WTC11 (cell line): ENCODE measurements around the gene MRPS6. TPM values are rescaled to one million over a fixed set of nuclear protein-coding genes. Genes with fewer than 3 reads are reported as not detected.

Experiments
- ATAC-seq: fragments of 200-7000 bp; cut with Tn5 transposase; 2 replicates; pipeline ENCODE4 v1.10.0; 2021; ENCODE audit warnings: mild to moderate bottlenecking, moderate library complexity
- CTCF ChIA-PET: fragments of 300-600 bp; sonication (Branson Sonifier 250); formaldehyde crosslinking; loops from one replicate; lab custom pipeline; 2021; ENCODE audit warnings: antibody characterized with exemption; lab: Charles Lee
- POLR2A ChIA-PET: fragments of 350-600 bp; sonication (Branson Sonifier 250); formaldehyde crosslinking; loops from one replicate; lab custom pipeline; 2021; ENCODE audit warnings: antibody characterized with exemption; lab: Charles Lee
- DNase-seq: peaks from one replicate; pipeline ENCODE4 v3.0.0; 2021; ENCODE audit warnings: low spot score
- H3K27ac Mint-ChIP-seq: 2 replicates; pipeline ENCODE4 v1.8.0; 2021; ENCODE audit warnings: mixed read lengths
- H3K27me3 Mint-ChIP-seq: 2 replicates; pipeline ENCODE4 v1.8.0; 2021; ENCODE audit warnings: low read depth, mild to moderate bottlenecking, moderate library complexity, mixed read lengths
- H3K36me3 Mint-ChIP-seq: 2 replicates; pipeline ENCODE4 v1.8.0; 2021; ENCODE audit warnings: mixed read lengths
- H3K4me1 Mint-ChIP-seq: 2 replicates; pipeline ENCODE4 v1.8.0; 2022; ENCODE audit warnings: mixed read lengths
- H3K4me3 Mint-ChIP-seq: 2 replicates; pipeline ENCODE4 v1.8.0; 2021; ENCODE audit warnings: mild to moderate bottlenecking, moderate library complexity, mixed read lengths
- H3K9me3 Mint-ChIP-seq: 2 replicates; pipeline ENCODE4 v1.8.0; 2021; ENCODE audit warnings: mixed read lengths
- ARID4B ChIP-seq: sonication (generic); formaldehyde crosslinking; IDR thresholded peaks from 2 replicates; pipeline ENCODE4 v1.8.0; 2023; ENCODE audit warnings: missing genetic modification reagents, mild to moderate bottlenecking, borderline replicate concordance
- ATF2 ChIP-seq: sonication (generic); formaldehyde crosslinking; IDR thresholded peaks from 2 replicates; pipeline ENCODE4 v1.8.1; 2022; ENCODE audit warnings: low read depth, missing genetic modification reagents, borderline replicate concordance
- ATF6 ChIP-seq: sonication (generic); formaldehyde crosslinking; IDR thresholded peaks from 2 replicates; pipeline ENCODE4 v1.8.1; 2023; ENCODE audit warnings: mild to moderate bottlenecking, missing genetic modification reagents
- CBFB ChIP-seq: sonication (generic); formaldehyde crosslinking; IDR thresholded peaks from 2 replicates; pipeline ENCODE4 v1.8.1; 2022; ENCODE audit warnings: mild to moderate bottlenecking, low read depth, missing genetic modification reagents
- CDX4 ChIP-seq: fragments of 250-450 bp; sonication (Bioruptor Pico); IDR thresholded peaks from 2 replicates; pipeline ENCODE4 v1.9.0; 2021; ENCODE audit warnings: moderate library complexity, mild to moderate bottlenecking, inconsistent platforms, borderline replicate concordance
- CREB1 ChIP-seq: sonication (generic); formaldehyde crosslinking; IDR thresholded peaks from 2 replicates; pipeline ENCODE4 v1.8.0; 2023; ENCODE audit warnings: mild to moderate bottlenecking, missing genetic modification reagents
- E2F5 ChIP-seq: sonication (generic); formaldehyde crosslinking; IDR thresholded peaks from 2 replicates; pipeline ENCODE4 v1.8.1; 2022; ENCODE audit warnings: mild to moderate bottlenecking, moderate library complexity, missing genetic modification reagents
- EMX1 ChIP-seq: fragments of 250-450 bp; sonication (Bioruptor Pico); IDR thresholded peaks from 2 replicates; pipeline ENCODE4 v1.8.0; 2021; ENCODE audit warnings: mild to moderate bottlenecking
- ETV6 ChIP-seq: sonication (generic); formaldehyde crosslinking; IDR thresholded peaks from 2 replicates; pipeline ENCODE4 v1.8.1; 2022; ENCODE audit warnings: mild to moderate bottlenecking, missing genetic modification reagents
- GABPB1 ChIP-seq: sonication (generic); formaldehyde crosslinking; IDR thresholded peaks from 2 replicates; pipeline ENCODE4 v1.8.1; 2023; ENCODE audit warnings: mild to moderate bottlenecking, missing genetic modification reagents
- HMGXB4 ChIP-seq: sonication (generic); formaldehyde crosslinking; IDR thresholded peaks from 2 replicates; pipeline ENCODE4 v1.8.1; 2023; ENCODE audit warnings: mild to moderate bottlenecking, moderate library complexity, missing genetic modification reagents
- MAX ChIP-seq: sonication (generic); formaldehyde crosslinking; IDR thresholded peaks from 2 replicates; pipeline ENCODE4 v1.8.0; 2022; ENCODE audit warnings: mild to moderate bottlenecking, missing genetic modification reagents
- MLX ChIP-seq: sonication (generic); formaldehyde crosslinking; IDR thresholded peaks from 2 replicates; pipeline ENCODE4 v1.8.1; 2023; ENCODE audit warnings: mild to moderate bottlenecking, missing genetic modification reagents, moderate library complexity
- MXD4 ChIP-seq: fragments of 250-450 bp; sonication (Bioruptor Pico); IDR thresholded peaks from 2 replicates; pipeline ENCODE4 v1.8.0; 2021; ENCODE audit warnings: mild to moderate bottlenecking, moderate library complexity, borderline replicate concordance
- MYBL2 ChIP-seq: sonication (generic); formaldehyde crosslinking; IDR thresholded peaks from 2 replicates; pipeline ENCODE4 v1.8.1; 2023; ENCODE audit warnings: mild to moderate bottlenecking, moderate library complexity, missing genetic modification reagents
- NFYB ChIP-seq: sonication (generic); formaldehyde crosslinking; conservative IDR thresholded peaks from 2 replicates; pipeline ENCODE4 v1.8.0; 2022; ENCODE audit warnings: low read depth, missing genetic modification reagents
- NR2C2 ChIP-seq: sonication (generic); formaldehyde crosslinking; IDR thresholded peaks from 2 replicates; pipeline ENCODE4 v1.8.0; 2022; ENCODE audit warnings: mild to moderate bottlenecking, missing genetic modification reagents
- NR3C1 ChIP-seq: sonication (generic); formaldehyde crosslinking; conservative IDR thresholded peaks from 2 replicates; pipeline ENCODE4 v1.8.1; 2023; ENCODE audit warnings: low read depth, mild to moderate bottlenecking, missing genetic modification reagents
- PRRX2 ChIP-seq: fragments of 250-450 bp; sonication (Bioruptor Pico); IDR thresholded peaks from 2 replicates; pipeline ENCODE4 v1.8.0; 2021; ENCODE audit warnings: mild to moderate bottlenecking
- SMAD4 ChIP-seq: sonication (generic); formaldehyde crosslinking; IDR thresholded peaks from 2 replicates; pipeline ENCODE4 v1.8.0; 2022; ENCODE audit warnings: mild to moderate bottlenecking, missing genetic modification reagents
- ZNF121 ChIP-seq: sonication (generic); formaldehyde crosslinking; IDR thresholded peaks from 2 replicates; pipeline ENCODE4 v1.8.0; 2023; ENCODE audit warnings: missing genetic modification reagents
- ZNF263 ChIP-seq: sonication (generic); formaldehyde crosslinking; IDR thresholded peaks from 2 replicates; pipeline ENCODE4 v1.8.1; 2022; ENCODE audit warnings: low read depth, mild to moderate bottlenecking, moderate library complexity, missing genetic modification reagents
- ZNF396 ChIP-seq: fragments of 250-450 bp; sonication (Bioruptor Pico); IDR thresholded peaks from 2 replicates; pipeline ENCODE4 v1.8.0; 2021; ENCODE audit warnings: mild to moderate bottlenecking, moderate library complexity, borderline replicate concordance
- ZNF416 ChIP-seq: fragments of 250-450 bp; sonication (Bioruptor Pico); IDR thresholded peaks from 2 replicates; pipeline ENCODE4 v1.9.0; 2021; ENCODE audit warnings: mild to moderate bottlenecking, inconsistent platforms
- total RNA-seq: library from RNA; stranded (reverse); gene quantifications from 3 replicates; pipeline ENCODE4 v1.2.3, GENCODE V29; 2021

MRPS6 gene
- total RNA-seq, 1 experiment from 2014 or later, result 133 TPM

- no peak for TF ChIP-seq ARID4B (CRISPR knock-in tag)
- no peak for TF ChIP-seq ZNF121 (CRISPR knock-in tag)
- TF ChIP-seq CBFB (CRISPR knock-in tag), result no peak
- no peak for TF ChIP-seq MAX (CRISPR knock-in tag)
- TF ChIP-seq NFYB, result no peak
- no peak for TF ChIP-seq ATF2 (CRISPR knock-in tag)
- no peak for TF ChIP-seq HMGXB4 (CRISPR knock-in tag)
- TF ChIP-seq GABPB1 (CRISPR knock-in tag), result no peak
- no peak for TF ChIP-seq ZNF416 (CRISPR knock-in tag)
Observed at GRCh38 chr21:34123609-34124008, 50.2 kb downstream of the MRPS6 start (continued).

- ChIA-PET POLR2A (no interaction called here), CTCF (interaction anchor here (1.1 kb wide), 1 partner anchor 76 kb away, joined by 3 read pairs; no protein-coding TSS in a partner anchor)
- Mint-ChIP-seq H3K36me3 (peaks cover 26% of the 10 kb centered on the region), H3K9me3 (peaks cover 10% of the 10 kb centered on the region), H3K4me3 (no peak overlapping the region), H3K27ac (peak overlapping the region; percentile 61), H3K27me3 (no peaks in the 10 kb centered on the region), H3K4me1 (peaks cover 79% of the 10 kb centered on the region)
- no peak for TF ChIP-seq EMX1
- DNase-seq (no peak), ATAC-seq (no peak)
Observed at GRCh38 chr21:34126269-34126668, 52.9 kb downstream of the MRPS6 start.

GRCh38 chr21:34126691-34127090, 53.3 kb downstream of the MRPS6 start:
- H3K36me3 Mint-ChIP-seq, result peaks cover 30% of the 10 kb centered on the region
- H3K9me3 Mint-ChIP-seq, result peaks cover 10% of the 10 kb centered on the region
- no peaks in the 10 kb centered on the region for H3K27me3 Mint-ChIP-seq
- CTCF ChIA-PET, result no interaction called here
- H3K4me1 Mint-ChIP-seq, result peaks cover 80% of the 10 kb centered on the region
- TF ChIP-seq MYBL2 (CRISPR knock-in tag) (no peak), CDX4 (CRISPR knock-in tag) (no peak), ETV6 (no peak), SMAD4 (CRISPR knock-in tag) (no peak), ATF6 (CRISPR knock-in tag) (no peak), MLX (CRISPR knock-in tag) (no peak), NR3C1 (CRISPR knock-in tag) (no peak), CREB1 (CRISPR knock-in tag) (no peak), ZNF396 (CRISPR knock-in tag) (no peak), ZNF263 (CRISPR knock-in tag) (no peak), PRRX2 (CRISPR knock-in tag) (no peak), E2F5 (CRISPR knock-in tag) (no peak), MXD4 (CRISPR knock-in tag) (no peak), NR2C2 (no peak)
- POLR2A ChIA-PET, result no interaction called here
- no peak for DNase-seq
- ATAC-seq, result no peak
- H3K27ac Mint-ChIP-seq, result no peak overlapping the region
- no peak overlapping the region for H3K4me3 Mint-ChIP-seq
